GM23338 (cell line): ENCODE data around the gene RNF4. TPM values are rescaled to one million over a fixed set of nuclear protein-coding genes. Genes with fewer than 3 reads are reported as not detected.

Experiments used
- ATAC-seq: fragments of 200-7000 bp; cut with Tn5 transposase; 3 replicates; pipeline ENCODE4 v1.9.1; 2020
- DNase-seq: peaks from one replicate; pipeline ENCODE4 v3.0.0-alpha.2; 2015; ENCODE audit warnings: low spot score
- H2AFZ ChIP-seq: fragments of 200-600 bp; sonication (generic); 2 replicates; pipeline ENCODE4 v1.8.0; 2016; ENCODE audit warnings: antibody characterized with exemption, mild to moderate bottlenecking, moderate library complexity
- H3F3A ChIP-seq: fragments of 200-600 bp; sonication (generic); replicated peaks from 2 replicates; pipeline ENCODE4 v1.8.0; 2017; ENCODE audit warnings: antibody characterized with exemption, mixed run types, low read depth
- H3K27ac ChIP-seq: fragments of 200-600 bp; sonication (generic); 2 replicates; pipeline ENCODE4 v1.6.1; 2016; ENCODE audit warnings: low read depth
- H3K27me3 ChIP-seq: fragments of 200-600 bp; sonication (generic); 2 replicates; pipeline ENCODE4 v1.8.0; 2016; ENCODE audit warnings: mild to moderate bottlenecking, mixed run types, moderate library complexity; ENCODE audit not compliant: insufficient read depth
- H3K36me3 ChIP-seq: fragments of 200-600 bp; sonication (generic); 2 replicates; pipeline ENCODE4 v1.8.0; 2016; ENCODE audit warnings: mild to moderate bottlenecking; ENCODE audit not compliant: insufficient read depth
- H3K4me1 ChIP-seq: fragments of 200-600 bp; sonication (generic); 2 replicates; pipeline ENCODE4 v1.8.0; 2016; ENCODE audit warnings: mild to moderate bottlenecking, moderate library complexity; ENCODE audit not compliant: insufficient read depth
- H3K4me2 ChIP-seq: fragments of 200-600 bp; sonication (generic); 2 replicates; pipeline ENCODE4 v1.7.1; 2017; ENCODE audit warnings: mixed run types
- H3K4me3 ChIP-seq: fragments of 200-600 bp; sonication (generic); 2 replicates; pipeline ENCODE4 v1.6.1; 2016; ENCODE audit warnings: mixed run types
- H3K79me2 ChIP-seq: fragments of 200-600 bp; sonication (generic); replicated peaks from 2 replicates; pipeline ENCODE4 v1.8.0; 2017; ENCODE audit warnings: mild to moderate bottlenecking; ENCODE audit not compliant: insufficient read depth
- H3K9me2 ChIP-seq: fragments of 200-600 bp; sonication (generic); 2 replicates; pipeline ENCODE4 v1.8.0; 2017; ENCODE audit not compliant: insufficient read depth
- H4K20me1 ChIP-seq: fragments of 200-600 bp; sonication (generic); replicated peaks from 2 replicates; pipeline ENCODE4 v1.8.0; 2017; ENCODE audit warnings: mild to moderate bottlenecking; ENCODE audit not compliant: insufficient read depth
- H3K27ac Mint-ChIP-seq: 2 replicates; pipeline ENCODE4 v1.8.0; 2020; ENCODE audit warnings: inconsistent platforms, mild to moderate bottlenecking, moderate library complexity, mixed read lengths
- H3K27me3 Mint-ChIP-seq: 3 replicates; pipeline ENCODE4 v1.8.0; 2022; ENCODE audit warnings: low read depth, mild to moderate bottlenecking, moderate library complexity, mixed read lengths, inconsistent platforms; ENCODE audit not compliant: insufficient read depth, poor library complexity
- H3K36me3 Mint-ChIP-seq: 3 replicates; pipeline ENCODE4 v1.8.0; 2021; ENCODE audit warnings: low read depth, mild to moderate bottlenecking, inconsistent platforms, moderate library complexity, mixed read lengths
- H3K4me1 Mint-ChIP-seq: 3 replicates; pipeline ENCODE4 v1.8.0; 2020; ENCODE audit warnings: mild to moderate bottlenecking, inconsistent platforms, mixed read lengths
- H3K4me3 Mint-ChIP-seq: 3 replicates; pipeline ENCODE4 v1.8.0; 2021; ENCODE audit warnings: moderate library complexity, mild to moderate bottlenecking, inconsistent platforms, mixed read lengths
- H3K9me3 Mint-ChIP-seq: 3 replicates; pipeline ENCODE4 v1.8.0; 2020; ENCODE audit warnings: moderate library complexity, mild to moderate bottlenecking, inconsistent platforms, mixed read lengths
- CTCF ChIP-seq, 2 experiments: fragments of 200-600 bp in 1 of 2; sonication (generic) in 1 of 2; conservative IDR thresholded peaks; 2 replicates each; pipeline versions ENCODE4 v1.5.1 to v1.6.1; 2016 to 2017; ENCODE audit warnings: antibody characterized with exemption in 2 of 2, low read depth in 2 of 2, mild to moderate bottlenecking in 2 of 2, moderate library complexity in 1 of 2
- ZNF331 ChIP-seq: fragments of 250-450 bp; sonication (Bioruptor Pico); IDR thresholded peaks from 2 replicates; pipeline ENCODE4 v1.5.0; 2020; ENCODE audit warnings: low read depth, mild to moderate bottlenecking, moderate library complexity
- ZNF462 ChIP-seq: fragments of 250-450 bp; sonication (Bioruptor Pico); IDR thresholded peaks from 2 replicates; pipeline ENCODE4 v1.5.0; 2020; ENCODE audit warnings: mild to moderate bottlenecking, moderate library complexity
- polyA plus RNA-seq: library from polyadenylated mRNA; unstranded; fragments of >200 nt; fragmentation: Nextera tagmentation; extraction: Ambion mirVana; gene quantifications from 2 replicates; pipeline ENCODE4 v1.2.1, GENCODE V29; 2016
- total RNA-seq: library from RNA; depleted of rRNA; stranded (reverse); fragments of >200 nt; shearing (Covaris generic); gene quantifications from 2 replicates; pipeline ENCODE4 v1.2.3, GENCODE V29; 2014

The RNF4 gene
- total and polyA plus RNA-seq, 2 experiments from 2014 or later: 47.7 to 77.2 TPM

- no peak overlapping the region; the same call in 1 of the 2 replicates for H2AFZ ChIP-seq
- TF ChIP-seq ZNF462 (CRISPR knock-in tag) (no peak), CTCF (conservative IDR thresholded peaks at IDR 0.05; ENCODE audit: low read depth in 2 of 2) (peak in 1 of 2 experiments; percentile 47; a peak in 2 of 4 replicates), ZNF331 (CRISPR knock-in tag) (no peak)
- Mint-ChIP-seq H3K27me3 (peaks cover 9% of the 10 kb centered on the region), H3K4me3 (no peak overlapping the region), H3K36me3 (no peaks in the 10 kb centered on the region), H3K27ac (no peak overlapping the region), H3K4me1 (peaks cover 10% of the 10 kb centered on the region; the same call in 1 of the 3 replicates), H3K9me3 (no peaks in the 10 kb centered on the region)
- H3K27ac ChIP-seq: no peak overlapping the region
- no peak overlapping the region for H3K4me3 ChIP-seq
- H3K36me3 ChIP-seq: no peaks in the 10 kb centered on the region
- DNase-seq: no peak
- no peak overlapping the region for H3K4me2 ChIP-seq
- no peaks in the 10 kb centered on the region for H3K9me2 ChIP-seq
- H3K4me1 ChIP-seq: no peaks in the 10 kb centered on the region
- ATAC-seq: no peak; the same call in 2 of the 3 replicates
- no peaks in the 10 kb centered on the region for H3F3A ChIP-seq
- no peaks in the 10 kb centered on the region for H3K27me3 ChIP-seq
- no peaks in the 10 kb centered on the region for H4K20me1 ChIP-seq
- no peaks in the 10 kb centered on the region for H3K79me2 ChIP-seq
These were observed 32.6 kb upstream of the RNF4 start for GRCh38 chr4:2436301-2436700.
